Esophagus mucosa (tissue), 1 donor: ENCODE measurements around the gene SLC24A3. TPM values are rescaled to one million over a fixed set of nuclear protein-coding genes. Genes with fewer than 3 reads are reported as not detected.
A peak's percentile ranks its signal among the peaks of the same experiment; 100 is the strongest.

Experiments
- ATAC-seq: fragments of 200-7000 bp; cut with Tn5 transposase; one replicate; pipeline ENCODE4 v1.9.1; 2020
- total RNA-seq: library from RNA; stranded (reverse); gene quantifications from one replicate; pipeline ENCODE4 v1.2.4, GENCODE V29; 2023
- donor health status: DM: yes; HTN: yes; CAD: no.

Gene SLC24A3
- total RNA-seq, 1 donor from 2014 or later, result 13.0 TPM

DNA sequence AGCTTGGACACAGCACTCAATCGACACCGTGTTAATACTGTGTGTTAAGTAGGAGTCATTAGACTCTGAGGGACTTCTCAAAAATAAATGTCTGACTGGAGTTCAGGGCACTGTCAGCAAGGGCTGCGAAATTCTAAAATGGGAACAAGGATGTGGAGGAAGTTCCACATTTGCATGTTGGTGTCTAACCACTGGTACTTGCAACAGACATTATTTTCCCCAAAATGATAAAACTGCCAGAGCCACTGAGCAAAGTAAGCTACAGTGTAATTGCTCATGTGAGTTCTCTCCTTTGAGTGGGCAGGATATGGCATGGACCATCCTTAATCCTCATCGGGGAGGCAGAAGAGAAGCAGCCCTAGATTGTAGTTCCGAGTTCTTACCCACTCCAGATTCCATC lies 215.9 kb downstream of the SLC24A3 start:
- ATAC-seq, result no peak

DNA sequence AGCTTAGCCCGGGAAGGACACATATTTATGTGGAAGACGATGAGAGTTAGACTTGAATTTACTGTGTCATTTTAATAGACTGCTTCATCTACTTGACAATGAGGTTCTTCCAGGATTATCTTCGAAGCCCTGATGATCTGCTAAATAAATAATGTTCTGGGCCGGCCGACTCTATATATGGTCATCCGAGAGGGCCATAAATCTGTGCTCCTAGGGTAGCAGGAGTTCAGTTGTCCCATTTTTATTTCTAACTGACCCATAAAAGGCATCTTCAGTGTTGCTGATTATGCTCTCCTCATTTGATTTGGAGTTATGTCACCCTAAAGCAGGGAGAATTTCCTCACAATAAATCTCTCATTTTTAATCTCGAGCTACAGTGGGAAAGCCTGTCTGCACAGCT lies 217.1 kb downstream of the SLC24A3 start:
- no peak for ATAC-seq

DNA sequence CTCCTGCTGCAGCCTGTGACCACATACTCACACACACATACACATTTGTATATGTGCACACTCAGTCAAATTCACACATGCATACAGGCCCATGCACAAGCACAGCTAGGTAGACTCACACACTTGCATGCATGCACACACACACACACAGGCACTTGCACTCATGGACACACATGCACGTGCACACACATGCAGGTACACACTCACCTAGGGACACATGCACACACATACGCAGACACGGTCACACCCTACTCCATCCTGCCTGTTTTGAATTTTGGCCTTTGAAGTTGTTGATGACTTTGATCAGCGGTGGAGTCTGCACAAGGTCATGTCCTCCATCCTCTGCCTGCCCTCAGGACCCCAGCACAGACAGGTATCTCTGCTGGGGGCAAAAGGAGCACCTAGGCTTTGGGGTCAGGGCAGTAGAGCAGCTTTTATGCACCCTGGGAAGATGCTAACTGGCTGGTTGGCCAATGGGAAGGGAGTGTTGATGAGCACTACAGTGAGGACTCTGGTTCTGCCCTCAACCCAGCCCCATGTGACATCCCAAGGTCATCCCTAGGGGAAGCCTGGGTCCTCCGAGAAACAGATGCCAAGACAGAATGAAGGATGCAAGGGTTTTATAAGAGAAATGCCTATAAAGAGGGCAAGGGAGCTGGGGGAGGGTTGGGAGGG lies 218.3 kb downstream of the SLC24A3 start:
- ATAC-seq, result no peak

DNA sequence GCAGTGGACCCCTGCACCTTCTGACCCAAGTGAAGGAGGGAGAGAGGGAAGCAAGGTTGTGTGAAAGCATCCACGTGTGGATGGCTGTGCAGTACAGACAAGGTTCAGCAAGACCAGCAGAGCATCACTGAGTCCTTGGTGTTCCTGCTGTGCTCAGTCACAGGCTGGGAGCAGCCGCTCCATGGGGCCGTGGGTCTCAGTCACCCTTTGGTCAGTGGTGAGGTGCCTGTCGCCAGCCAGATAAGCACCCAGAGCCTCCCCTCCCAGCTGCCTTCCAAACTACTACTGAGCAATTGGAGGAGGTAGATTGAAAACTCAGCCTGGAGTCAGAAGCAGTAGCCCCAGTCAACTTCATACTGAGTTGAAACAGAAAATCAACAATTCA lies 218.9 kb downstream of the SLC24A3 start:
- ATAC-seq, result no peak

DNA sequence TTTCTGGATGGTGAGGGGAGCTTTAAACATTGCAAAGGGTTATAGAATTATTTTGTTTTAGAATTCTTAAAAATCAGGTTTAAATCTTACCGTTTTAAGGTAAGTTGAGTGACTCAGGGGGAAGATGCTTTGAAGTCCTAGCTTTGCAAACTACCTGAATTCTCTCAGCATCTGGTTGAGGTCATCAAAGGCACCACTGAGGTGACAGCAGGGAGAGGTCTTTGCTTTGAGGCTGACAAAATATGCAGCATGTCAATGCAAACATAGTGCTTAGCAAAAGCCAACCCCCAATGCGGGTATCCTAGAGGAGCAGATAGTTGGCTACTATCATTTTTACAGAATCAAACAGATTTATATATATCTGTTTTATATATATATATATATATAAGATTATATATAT lies 219.5 kb downstream of the SLC24A3 start:
- ATAC-seq, result no peak

DNA sequence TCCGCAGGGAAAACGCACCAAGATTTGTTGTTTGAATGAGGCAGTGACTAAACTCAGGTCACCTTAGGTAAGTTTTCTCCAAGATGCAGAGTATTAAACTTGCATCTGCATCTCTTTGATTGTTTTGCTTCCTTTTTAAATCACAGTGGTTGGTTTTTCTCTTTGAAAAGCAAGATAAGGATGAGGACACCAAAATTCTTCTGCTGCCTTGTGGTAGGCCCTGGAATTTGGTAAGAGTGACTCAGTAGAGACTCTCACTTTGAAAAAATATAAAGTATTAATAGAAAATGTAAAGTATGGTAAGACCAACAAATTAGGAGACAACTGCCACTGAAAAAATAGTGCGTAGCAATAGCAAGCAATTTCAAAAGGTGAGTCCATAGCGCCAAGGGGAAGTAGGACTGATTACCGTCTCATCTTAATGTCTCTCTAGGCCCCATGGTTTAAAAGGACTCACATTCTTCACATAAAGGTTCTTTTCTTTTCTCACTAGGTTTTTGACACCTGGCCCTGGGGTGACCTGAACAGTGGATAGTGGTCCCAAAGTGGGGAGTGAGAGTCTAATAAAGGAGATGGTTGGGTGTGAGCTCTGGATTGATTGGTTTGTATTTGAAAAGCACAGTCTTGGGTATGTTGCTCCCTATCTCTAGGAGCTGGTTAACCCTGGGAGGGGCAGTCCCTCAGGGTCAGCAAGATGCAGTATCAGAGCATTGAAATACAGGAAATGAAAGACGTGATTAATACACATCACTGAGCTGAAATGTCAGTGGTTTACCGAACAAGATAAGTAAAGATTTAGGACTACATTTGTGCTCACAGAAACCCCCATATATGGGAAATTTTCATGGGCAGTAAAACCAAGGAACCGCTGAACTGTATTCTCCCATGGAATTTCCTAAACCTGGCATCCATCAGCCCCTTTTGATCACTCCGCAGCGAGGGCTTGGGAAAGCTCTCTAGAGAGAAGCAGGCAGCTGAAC lies 221.2 kb downstream of the SLC24A3 start:
- ATAC-seq, result no peak

DNA sequence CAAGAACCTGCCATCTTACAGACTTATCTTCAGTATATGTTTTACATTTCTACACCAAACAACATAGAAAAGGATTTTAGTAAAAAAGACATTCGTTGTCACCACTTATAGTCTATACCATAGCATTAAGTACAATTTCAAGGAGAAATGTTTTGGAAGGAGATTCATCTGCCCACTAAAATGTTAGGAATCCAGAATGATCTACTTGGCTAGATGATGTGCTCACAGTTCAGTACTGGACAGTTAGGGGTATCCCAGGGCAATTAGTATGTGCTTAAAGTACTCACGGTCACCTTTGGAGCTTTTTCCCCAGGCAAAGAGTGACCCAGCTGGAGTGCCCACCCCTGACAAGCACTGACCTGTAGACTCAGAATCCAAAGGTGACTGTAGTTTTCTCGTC lies 222.9 kb downstream of the SLC24A3 start:
- no peak for ATAC-seq

DNA sequence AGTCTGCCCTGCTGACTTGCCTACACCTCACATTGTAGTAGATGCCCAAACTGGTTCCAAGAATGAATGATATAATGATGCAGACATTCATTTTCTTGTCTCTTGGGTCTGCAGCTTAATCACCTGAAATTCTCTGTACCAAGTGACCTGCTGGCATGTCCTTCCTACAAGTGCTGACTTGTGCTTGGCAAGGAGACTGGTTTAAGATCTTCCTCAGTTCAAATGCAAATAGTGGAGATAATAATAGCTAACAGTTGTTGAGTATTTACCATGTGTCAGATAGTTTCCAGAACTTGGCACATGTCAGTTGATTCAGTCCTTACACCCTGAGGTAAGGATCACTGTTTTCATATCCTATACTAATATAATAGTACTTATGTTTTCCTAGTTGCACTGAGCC lies 223.4 kb downstream of the SLC24A3 start:
- ATAC-seq, result peak; percentile 69

DNA sequence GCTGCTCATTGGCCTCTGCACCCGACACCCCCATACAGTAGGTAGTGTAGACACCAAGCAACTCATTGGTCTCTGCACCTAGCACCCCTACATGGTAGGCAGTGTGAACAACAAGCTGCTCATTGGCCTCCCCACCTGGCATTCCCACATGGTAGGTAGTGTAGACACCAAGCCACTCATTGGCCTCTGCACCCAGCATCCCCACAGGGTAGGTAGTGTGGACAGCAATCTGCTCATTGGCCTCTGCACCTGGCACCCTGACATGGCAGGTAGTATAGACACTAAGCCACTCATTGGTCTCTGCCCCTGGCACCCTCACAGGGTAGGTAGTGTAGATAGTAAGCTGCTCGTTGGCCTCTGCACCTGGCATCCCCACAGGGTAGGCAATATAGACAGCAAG lies 226.0 kb downstream of the SLC24A3 start:
- no peak for ATAC-seq

DNA sequence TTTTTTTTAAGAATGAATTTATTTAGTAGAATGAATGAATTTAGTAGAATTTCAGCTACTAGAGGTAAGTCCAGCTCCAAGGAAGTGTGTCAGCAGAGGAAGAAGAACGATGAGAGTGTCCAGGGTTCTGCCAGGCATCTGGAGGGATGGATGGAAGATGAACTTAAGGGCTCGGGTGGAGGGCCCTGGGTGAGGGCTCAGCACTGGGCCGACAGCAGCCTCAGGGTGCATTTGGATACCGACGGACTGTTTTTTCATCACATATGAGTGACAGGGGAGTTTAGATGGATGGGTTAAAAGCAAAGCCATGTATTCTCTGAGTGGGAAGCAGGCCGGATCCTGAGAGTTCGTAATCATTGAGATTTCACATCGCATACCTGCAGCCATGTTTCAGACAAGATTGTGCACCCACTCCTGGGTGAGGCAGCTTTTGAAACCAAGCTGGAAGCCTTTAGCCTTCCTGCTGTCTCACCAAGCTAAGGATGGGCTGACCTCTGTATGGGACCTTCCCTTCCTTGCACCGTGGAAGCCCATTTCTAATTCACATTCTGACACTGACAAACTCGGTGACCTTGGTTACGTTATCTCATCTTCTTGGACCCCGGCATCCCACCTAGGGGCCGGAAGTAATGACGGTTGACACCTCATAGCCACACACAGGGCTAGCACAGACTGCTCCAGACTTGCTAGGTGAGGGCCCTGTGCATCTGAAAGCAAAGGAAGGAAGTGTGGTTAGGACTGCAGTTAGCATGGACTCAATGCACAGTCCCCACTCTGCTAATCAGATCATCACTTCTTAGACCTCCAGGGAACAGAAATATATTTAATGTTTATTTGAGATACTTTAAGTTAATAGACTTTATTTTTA lies 228.5 kb downstream of the SLC24A3 start:
- no peak for ATAC-seq

DNA sequence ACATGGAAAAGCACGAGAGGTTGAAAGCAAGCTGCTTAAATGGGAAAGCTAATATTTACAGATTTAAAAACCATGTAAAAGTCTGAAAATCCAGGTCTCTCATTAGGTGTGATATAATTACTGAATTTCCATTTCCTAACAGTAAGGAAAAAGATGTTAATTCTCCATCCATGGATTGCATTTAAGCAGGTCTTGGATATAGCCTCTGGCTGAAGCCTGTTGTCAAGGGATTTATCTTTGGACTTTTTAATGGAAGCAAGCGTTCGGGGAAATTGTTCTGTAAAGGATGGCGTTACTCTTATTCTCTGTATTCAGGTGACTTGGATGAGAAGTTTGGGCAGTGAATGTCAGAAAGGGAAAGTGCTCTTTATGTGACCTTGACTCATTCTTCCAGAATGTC lies 233.8 kb downstream of the SLC24A3 start:
- no peak for ATAC-seq

DNA sequence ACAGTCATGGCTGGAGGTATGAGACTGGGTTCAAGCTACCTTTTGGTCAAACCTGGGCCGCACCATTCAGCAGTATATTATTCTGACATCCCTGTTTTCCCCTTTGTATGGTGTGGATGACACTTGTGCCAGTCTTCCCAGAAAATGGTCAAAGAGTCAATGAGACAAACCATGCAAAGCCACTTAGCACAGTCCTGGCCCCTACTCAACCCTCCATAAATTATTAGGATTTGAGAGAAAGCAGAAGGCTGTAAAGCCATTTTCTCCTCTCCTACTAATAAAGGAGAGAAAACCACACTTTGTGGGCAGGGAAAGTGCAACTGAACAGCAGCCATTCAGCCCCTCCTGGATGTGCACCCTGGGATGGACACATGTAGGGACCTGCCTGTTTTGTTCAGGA lies 236.2 kb downstream of the SLC24A3 start:
- ATAC-seq, result no peak

DNA sequence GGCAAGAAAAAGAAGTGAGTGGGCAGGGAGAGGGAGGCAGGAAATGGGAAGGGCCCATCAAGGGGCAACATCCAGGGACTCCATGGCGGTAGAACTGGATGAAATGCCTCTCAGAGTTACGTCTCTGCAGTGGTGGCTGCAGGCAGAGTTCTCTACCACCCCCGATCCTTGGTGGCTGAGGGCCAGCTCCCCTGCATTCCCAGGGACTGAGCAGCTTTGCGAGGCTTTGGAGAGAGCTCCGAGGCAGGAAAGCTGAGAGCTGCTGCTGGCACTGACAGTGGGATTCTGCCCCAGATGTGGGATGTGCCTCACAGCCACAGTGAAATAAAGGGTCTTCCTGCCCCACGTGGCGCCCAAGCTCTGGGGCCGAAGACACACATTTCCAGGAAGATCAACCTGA lies 236.6 kb downstream of the SLC24A3 start:
- ATAC-seq, result no peak

DNA sequence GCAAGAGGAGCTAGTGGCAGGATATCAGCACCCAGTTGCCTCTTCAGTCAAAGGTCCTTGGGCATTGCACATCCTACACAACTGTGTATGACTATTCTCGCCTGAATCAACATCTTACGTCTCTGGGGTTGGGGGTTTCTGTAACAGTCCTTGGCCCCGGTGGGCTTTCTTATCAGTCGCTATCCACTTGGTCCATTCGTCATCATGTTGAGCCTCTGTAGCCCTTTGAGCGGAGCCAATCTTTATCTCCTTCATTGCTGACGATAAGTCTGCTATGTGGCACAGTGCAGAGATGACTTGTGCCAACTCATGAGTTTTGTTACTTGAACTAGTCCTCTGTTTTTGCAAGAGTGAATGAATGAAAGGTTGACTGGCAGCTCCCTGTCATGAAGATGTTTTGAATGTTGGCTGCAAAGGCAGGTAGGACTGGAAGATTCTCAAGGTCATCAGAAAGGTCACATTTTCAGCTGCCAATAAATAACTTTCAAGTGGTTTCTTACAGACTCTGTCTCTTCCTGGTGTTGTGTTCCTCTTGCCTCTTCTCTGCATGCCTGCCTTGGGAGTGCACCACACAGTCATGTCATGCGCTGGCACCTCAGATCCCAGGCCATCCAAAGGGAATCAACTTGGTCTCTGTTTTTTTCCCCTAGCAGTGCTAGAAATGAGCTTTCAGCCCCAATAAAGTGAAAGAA lies 238.9 kb downstream of the SLC24A3 start:
- ATAC-seq, result no peak

DNA sequence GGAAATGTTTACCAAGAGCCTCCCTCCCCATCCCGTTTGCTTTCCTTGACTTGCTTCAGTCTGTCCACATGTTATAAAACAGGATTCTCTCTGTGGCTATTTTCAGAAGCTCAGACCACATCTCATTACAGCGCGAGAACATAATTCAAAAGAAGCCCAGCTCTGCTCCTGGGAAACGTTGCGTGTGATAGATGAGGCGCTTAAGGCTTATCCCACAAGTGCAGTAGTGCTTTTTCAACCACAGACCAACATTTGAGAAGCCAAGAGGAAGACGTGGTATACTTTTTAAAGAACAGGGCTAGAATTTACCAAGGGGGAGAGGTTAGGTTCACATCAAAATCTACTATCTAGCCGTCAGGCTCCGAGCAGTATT lies 239.5 kb downstream of the SLC24A3 start:
- ATAC-seq, result no peak

DNA sequence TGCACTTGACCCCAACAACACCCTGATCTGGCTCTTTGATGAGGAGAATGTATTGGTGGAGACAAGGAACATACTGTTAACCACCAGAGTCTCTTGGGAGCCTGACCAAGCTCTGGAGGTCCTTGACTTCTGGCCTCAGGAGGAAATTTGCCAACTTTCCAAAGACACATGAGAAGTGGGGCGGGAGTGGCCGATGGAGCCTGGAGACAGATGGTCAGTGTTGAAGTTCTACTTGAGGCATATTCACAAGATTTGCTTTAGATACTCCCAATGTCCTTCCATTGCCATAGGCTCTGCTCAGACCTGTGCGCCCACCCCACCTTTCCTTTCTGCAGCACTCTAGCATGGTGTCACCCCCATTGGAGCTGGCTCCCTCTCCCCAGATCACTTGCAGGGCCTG lies 241.0 kb downstream of the SLC24A3 start:
- no peak for ATAC-seq

DNA sequence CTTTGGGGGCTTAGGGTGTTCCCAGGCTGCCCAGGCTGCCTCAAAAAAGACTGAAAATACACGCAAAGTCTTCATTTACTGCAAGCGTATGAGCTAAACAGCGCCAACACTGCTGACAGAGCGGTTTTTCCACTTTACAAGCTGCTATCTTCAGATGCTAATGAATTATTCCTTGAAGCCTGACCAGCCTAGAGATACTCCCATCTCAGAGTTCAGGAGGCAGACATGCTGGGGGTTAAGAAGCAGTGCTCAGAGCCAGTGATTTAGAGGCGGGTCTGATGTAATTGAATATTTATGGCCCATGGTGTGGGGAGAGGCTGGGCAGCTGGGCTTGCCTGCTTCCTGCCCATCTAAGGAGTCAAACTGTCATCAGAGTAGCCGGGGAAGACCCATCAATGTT lies 241.4 kb downstream of the SLC24A3 start:
- ATAC-seq, result no peak

DNA sequence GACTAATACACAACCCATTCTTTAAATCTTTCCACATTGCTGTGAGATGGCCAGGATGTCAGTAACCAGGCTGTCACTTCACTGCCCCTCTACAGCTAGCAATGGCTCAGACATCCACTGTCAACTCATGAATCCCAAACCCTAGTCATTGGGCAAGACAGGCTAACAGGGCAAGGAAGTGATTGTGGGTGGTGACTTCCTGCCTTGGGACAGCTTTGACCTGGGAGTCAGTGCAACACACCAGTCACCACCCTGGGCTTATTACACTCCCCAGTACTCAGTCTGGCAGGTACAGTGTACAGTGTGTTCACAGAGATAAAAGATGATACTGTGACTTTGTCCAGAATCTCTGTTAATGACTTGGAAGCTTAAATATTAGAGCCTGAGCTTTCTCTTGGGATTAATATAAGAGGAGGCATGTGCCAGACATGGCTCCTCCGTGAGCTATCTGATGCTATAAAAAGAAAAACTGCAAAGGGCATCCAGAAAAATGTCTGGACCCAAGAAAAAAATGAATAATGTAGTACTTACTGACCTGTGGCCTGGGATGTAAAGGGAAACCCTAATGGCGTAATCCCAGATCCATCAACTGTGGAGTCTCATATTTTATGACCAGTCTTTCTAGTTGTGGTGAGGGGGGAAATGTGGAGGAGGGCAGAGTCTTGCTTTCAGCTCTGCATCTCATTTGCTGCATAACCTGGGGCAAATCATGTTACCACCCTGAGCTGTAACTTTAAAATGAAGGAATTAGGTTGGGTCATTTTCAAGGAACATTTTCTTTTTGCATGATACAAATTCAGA lies 244.4 kb downstream of the SLC24A3 start:
- peak; percentile 59 for ATAC-seq

DNA sequence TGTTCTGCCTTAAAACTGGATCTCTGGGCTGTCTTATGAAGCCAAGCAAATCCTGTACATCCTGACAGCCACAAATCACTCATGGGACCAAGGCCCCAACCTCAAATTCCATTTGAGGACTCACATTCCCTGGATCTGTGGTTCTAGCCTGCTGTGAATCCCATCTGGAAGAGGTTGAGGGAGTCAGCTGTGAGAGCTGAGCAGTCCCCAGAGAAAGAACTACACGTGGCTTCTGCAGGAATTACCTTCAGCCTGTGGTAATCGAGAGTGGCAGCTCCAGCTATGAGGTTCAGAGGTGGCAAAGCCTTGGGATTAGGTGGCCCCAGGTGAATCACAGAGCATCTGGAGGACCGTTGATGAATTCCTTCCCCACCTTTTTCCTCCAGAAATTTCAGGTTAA lies 245.2 kb downstream of the SLC24A3 start:
- no peak for ATAC-seq

DNA sequence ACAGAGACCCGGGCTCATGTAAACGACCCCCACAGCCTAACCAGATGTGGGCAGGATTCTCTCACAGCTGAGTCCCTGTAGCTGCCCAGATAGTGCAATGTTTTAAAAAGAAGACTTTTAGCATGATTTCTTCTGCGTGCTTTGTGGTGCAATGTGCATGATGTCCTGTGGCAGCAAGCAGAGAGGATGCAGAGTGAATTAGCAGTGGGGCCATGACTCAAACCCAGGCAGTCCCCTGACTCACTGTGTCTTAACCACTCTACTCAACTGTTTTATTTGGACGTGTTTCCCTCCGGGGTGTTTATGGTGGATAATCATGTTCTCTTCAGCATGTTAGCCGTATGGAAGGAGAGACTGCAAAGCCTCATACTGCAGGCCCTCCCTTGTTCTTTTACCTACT lies 247.9 kb downstream of the SLC24A3 start:
- ATAC-seq, result peak; percentile 53

DNA sequence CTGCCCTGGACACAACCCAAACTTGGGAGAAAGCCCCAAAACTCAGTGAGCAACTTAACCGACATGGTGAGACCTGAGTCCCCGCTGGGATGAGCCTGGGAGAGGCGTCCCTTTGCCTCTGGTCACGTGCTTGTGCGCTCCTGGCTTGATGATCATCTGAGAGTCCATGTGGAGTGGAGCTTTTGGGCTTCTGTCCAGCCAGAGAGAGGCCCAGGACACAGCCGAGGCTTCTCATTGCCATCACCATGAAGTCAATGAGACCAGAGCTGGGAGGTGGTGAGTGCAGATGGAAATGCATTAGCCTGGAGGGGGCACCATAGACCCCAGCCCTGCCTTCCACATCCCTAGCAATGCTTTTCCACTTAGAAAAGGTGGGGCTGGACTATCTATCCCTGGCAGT lies 250.0 kb downstream of the SLC24A3 start:
- ATAC-seq, result no peak

DNA sequence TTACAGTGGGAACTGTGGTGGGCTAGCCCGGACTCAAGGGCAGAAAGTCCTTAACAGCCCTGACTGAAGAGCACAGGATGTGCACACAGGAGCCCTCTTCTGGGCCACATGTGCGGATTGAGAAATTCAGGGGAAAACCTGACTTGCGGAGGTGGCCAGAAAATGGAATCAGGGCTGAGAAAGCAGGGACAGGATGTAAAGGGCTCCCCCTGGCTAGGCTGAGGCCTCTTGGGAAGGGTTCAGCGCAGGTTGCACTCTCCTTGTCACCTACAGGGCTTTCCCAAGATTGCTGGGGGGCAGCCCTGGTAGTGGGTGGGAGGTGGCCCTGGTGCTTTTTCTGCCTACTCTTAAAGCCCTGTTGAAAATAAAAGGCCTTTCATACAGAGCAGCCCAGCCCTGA lies 251.2 kb downstream of the SLC24A3 start:
- no peak for ATAC-seq
